Measurements from ENCODE around the gene SNORC. TPM values are rescaled to one million over a fixed set of nuclear protein-coding genes. Genes with fewer than 3 reads are reported as not detected.

SNORC gene
- total and polyA plus RNA-seq, 2 of the 4 experiments (the other 2 are of a cell fraction) = under 0.01 to 0.67 TPM

- Histone ChIP-seq H3K36me3 (ENCODE audit: control insufficient read depth, insufficient read depth, low read length) (no peaks in the 10 kb centered on the region), H3K9me1 (ENCODE audit: insufficient read depth, low read length) (no peaks in the 10 kb centered on the region), H3K9ac (ENCODE audit: low read depth, low read length) (no peak overlapping the region), H2AK9ac (replicated peaks; ENCODE audit: low read depth, low read length, poor library complexity) (peak overlapping the region; percentile 42), H3K27me3 (ENCODE audit: control insufficient read depth, insufficient read depth, low read length) (peaks cover 18% of the 10 kb centered on the region), H2AK5ac (ENCODE audit: low read depth, low read length) (no peak overlapping the region), H2BK5ac (ENCODE audit: low read depth, low read length, poor library complexity, severe bottlenecking) (no peak overlapping the region), H3K4me2 (ENCODE audit: low read depth, low read length) (no peak overlapping the region), H2BK20ac (ENCODE audit: low read depth, low read length) (no peak overlapping the region), H3K23ac (ENCODE audit: low read depth, low read length) (no peak overlapping the region), H3K79me1 (ENCODE audit: low read depth in 1 of 2, low read length in 2 of 2) (no peaks in the 10 kb centered on the region), H3K56ac (ENCODE audit: extremely low read depth, insufficient read depth, low read length) (no peak overlapping the region), H2BK120ac (ENCODE audit: low read depth, low read length) (no peak overlapping the region), H3K18ac (ENCODE audit: low read depth, low read length) (no peak overlapping the region), H3K4ac (ENCODE audit: low read depth, low read length) (no peak overlapping the region), H4K20me1 (ENCODE audit: insufficient read depth, low read length) (no peaks in the 10 kb centered on the region; the same call in 1 of the 2 replicates), H4K5ac (ENCODE audit: low read depth, low read length) (no peak overlapping the region), H3K4me3 (ENCODE audit: insufficient read depth, low read depth, low read length) (no peak overlapping the region), H3K27ac (ENCODE audit: insufficient read depth, low read length) (no peak overlapping the region), H3K9me3 (ENCODE audit: control insufficient read depth, insufficient read depth, low read length) (no peaks in the 10 kb centered on the region), H2BK15ac (ENCODE audit: low read depth, low read length) (no peak overlapping the region), H4K91ac (ENCODE audit: insufficient read depth, low read depth, low read length) (no peak overlapping the region), H3K14ac (replicated peaks; ENCODE audit: low read depth, low read length) (no peak overlapping the region), H3K4me1 (ENCODE audit: control insufficient read depth, insufficient read depth, low read length) (peaks cover 1% of the 10 kb centered on the region; the same call in 1 of the 2 replicates), H4K8ac (ENCODE audit: low read depth in 2 of 2, low read length in 2 of 2) (no peak overlapping the region), H2AFZ (replicated peaks; ENCODE audit: low read length, poor library complexity) (no peak overlapping the region)
- CTCF ChIA-PET = no interaction called here
- BruUV-seq (replicated peaks) = no TSS peak
- POLR2A ChIA-PET (ENCODE audit: unreplicated experiment) = no interaction called here
- dilution Hi-C loops (cut with HindIII; ENCODE audit: low sequenced_read_pairs, unreplicated experiment) = no loop called here
- ATAC-seq (ENCODE audit: low read depth) (no peak), DNase-seq (no peak)
- 88% methylated on average over 8 of the region's 16 CpGs; no CpG with 5 or more reads in 1 of the 2 experiments for WGBS, 2 experiments (ENCODE audit: extremely low coverage in 2 of 2, insufficient read length in 1 of 2)
- intact Hi-C loops (cut with micrococcal nuclease) = no loop called here
- TF ChIP-seq FOS (IDR thresholded peaks at IDR 0.05; ENCODE audit: low read depth, low read length) = no peak
- TF ChIP-seq CHD1 (IDR thresholded peaks at IDR 0.05; ENCODE audit: low read depth, low read length) = no peak
- in situ Hi-C loops (cut with MboI; ENCODE audit: low sequenced_read_pairs) = no loop called here
Measured at GRCh38 chr2:232874677-232875223, 4.7 kb downstream of the SNORC start.
